Fibroblast of the aortic adventitia (primary cell): Measurements from ENCODE around the gene AHNAK2. TPM values are rescaled to one million over a fixed set of nuclear protein-coding genes. Genes with fewer than 3 reads are reported as not detected.
"Not testable (repeated sequence)": the region's sequence is repeated elsewhere in the genome, so short reads cannot be mapped to it uniquely, and the experiment has no call there.

Experiments
- DNase-seq: peaks from one replicate; pipeline ENCODE4 v3.0.0-alpha.2; 2010; ENCODE audit warnings: low read depth
- H3K4me3 ChIP-seq: 2 replicates; pipeline ENCODE4 v1.5.1; 2011; ENCODE audit warnings: low read depth, mild to moderate bottlenecking, control low read depth, low read length, moderate library complexity
- total RNA-seq: library from RNA; depleted of rRNA; stranded (reverse); fragments of >200 nt; gene quantifications from 2 replicates; pipeline ENCODE4 v1.2.3, GENCODE V29; 2012; ENCODE audit warnings: low replicate concordance
- TF ChIP-seq, protein P1 (sequence below): IDR thresholded peaks from 2 replicates; pipeline ENCODE4 v1.5.1; 2011; ENCODE audit warnings: mild to moderate bottlenecking, low read length, control low read depth, inconsistent platforms; ENCODE audit not compliant: insufficient read depth

AHNAK2 gene
- total RNA-seq, 1 donor, result 164 TPM

DNA sequence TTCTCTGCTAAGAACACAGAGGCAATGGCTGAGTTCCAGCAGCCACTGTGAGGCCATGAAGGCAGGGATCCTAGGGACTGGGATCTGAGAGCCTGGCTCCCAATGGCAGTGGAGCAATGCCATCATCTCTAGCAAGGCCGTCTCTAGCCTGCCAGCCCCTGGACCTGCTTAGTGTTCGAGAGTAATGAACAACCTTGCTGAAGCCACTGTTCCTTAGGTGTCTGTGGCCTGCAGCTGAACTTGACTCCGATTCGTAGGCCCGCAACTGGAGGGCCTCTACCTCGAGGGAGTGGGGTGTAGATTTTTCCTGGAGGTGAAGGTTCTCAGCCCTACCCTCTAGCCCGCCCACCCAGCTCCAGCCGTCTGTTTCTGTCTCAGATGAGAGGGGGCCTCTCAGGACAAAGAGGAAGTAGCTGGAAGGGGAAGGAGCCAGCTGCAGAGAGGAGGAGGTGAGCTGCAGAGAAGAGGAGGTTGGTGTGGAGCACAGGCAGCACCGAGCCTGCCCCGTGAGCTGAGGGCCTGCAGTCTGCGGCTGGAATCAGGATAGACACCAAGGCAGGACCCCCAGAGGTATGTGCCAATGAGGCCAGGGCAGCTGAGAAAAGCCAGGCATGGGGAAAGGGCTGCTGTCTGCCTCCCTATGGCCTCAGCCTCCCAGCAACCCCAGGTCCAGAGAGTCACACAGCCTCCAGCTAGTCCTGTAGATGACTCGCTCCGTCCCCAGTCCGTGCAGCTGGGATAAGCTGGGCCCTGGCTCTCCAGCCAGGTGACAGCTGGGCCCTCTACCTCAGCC, 53.6 kb downstream of the AHNAK2 start, which contains the start of gene PLD4:
Gene PLD4, plus strand, starts transcription at position 459 of the 793 bp plus-strand sequence. CDS start 2,262 bp downstream, outside the sequence.
- H3K4me3 ChIP-seq, result no peak within 1 kb of the TSS
- TF ChIP-seq, protein P1, sequence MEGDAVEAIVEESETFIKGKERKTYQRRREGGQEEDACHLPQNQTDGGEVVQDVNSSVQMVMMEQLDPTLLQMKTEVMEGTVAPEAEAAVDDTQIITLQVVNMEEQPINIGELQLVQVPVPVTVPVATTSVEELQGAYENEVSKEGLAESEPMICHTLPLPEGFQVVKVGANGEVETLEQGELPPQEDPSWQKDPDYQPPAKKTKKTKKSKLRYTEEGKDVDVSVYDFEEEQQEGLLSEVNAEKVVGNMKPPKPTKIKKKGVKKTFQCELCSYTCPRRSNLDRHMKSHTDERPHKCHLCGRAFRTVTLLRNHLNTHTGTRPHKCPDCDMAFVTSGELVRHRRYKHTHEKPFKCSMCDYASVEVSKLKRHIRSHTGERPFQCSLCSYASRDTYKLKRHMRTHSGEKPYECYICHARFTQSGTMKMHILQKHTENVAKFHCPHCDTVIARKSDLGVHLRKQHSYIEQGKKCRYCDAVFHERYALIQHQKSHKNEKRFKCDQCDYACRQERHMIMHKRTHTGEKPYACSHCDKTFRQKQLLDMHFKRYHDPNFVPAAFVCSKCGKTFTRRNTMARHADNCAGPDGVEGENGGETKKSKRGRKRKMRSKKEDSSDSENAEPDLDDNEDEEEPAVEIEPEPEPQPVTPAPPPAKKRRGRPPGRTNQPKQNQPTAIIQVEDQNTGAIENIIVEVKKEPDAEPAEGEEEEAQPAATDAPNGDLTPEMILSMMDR, result no peak

GRCh38 chr14:104923640-104924420, 54.3 kb downstream of the AHNAK2 start:
- no peak for DNase-seq
- TF ChIP-seq, protein P1, result no peak
- no peak overlapping the region for H3K4me3 ChIP-seq

More for the DNA sequence above, 53.6 kb downstream of the AHNAK2 start, which contains the start of gene PLD4:
- DNase-seq, result no peak

GRCh38 chr14:104919993-104920315, 58.2 kb downstream of the AHNAK2 start:
- TF ChIP-seq, protein P1, result no peak
- no peak overlapping the region for H3K4me3 ChIP-seq
- no peak for DNase-seq

DNA sequence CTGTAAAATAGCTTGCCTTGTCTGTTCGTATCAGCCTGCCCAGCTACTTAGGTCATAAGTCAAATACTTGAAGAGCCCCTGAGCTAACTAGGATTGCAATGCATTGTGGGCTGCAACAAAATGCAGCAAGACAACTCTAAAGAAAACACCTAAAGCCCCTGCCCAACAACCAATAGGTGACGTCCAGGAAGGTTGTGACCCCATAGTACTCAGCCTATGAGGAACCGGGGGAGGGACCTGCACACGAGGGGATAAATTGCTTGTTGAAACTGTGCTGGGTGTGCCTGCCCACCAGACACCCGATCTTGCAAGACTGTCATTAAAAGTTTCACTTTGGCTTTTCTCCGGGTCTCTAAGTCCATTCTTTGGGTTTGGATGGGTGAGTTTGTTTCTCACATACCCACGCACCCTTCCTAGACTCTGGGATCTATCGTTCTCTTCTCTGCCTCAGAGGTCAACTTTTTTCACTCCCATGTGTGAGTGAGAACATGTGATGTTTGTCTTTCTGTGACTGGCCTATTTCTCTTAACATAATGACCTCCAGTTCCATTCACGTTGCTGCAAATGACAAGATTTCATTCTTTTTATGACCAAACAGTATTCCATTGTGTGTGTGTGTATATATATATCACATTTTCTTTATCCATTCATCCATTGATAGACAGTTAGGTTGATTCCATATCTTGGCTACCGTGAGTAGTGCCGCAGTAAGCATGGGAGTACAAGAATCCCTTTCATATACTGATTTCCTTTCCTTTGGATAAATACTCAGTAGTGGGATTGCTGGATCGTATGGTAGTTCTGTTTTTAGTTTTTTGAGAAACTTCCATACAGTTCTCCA, 58.8 kb downstream of the AHNAK2 start:
- DNase-seq, H3K4me3 ChIP-seq: not testable (repeated sequence)

DNA sequence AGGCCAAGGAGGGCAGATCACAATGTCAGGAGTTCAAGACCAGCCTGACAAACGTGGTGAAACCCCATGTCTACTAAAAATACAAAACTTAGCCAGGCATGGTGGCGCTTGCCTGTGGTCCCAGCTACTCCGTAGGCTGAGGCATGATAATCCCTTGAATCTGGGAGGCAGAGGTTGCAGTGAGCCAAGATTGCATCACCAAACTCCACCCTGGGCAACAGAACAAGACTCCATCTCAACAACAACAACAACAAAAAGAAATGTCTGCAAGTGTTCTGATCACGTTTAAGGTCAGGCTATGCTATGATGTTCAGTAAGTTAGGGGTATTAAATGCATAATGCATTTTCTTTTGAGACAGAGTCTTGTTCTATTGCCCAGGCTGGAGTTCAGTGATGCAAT, 60.2 kb downstream of the AHNAK2 start:
- no peak overlapping the region for H3K4me3 ChIP-seq
- peak; percentile 13 for DNase-seq
- TF ChIP-seq, protein P1, result no peak

GRCh38 chr14:104917116-104917515, 61.1 kb downstream of the AHNAK2 start:
- no peak overlapping the region for H3K4me3 ChIP-seq
- no peak for DNase-seq
- TF ChIP-seq, protein P1, result no peak

DNA sequence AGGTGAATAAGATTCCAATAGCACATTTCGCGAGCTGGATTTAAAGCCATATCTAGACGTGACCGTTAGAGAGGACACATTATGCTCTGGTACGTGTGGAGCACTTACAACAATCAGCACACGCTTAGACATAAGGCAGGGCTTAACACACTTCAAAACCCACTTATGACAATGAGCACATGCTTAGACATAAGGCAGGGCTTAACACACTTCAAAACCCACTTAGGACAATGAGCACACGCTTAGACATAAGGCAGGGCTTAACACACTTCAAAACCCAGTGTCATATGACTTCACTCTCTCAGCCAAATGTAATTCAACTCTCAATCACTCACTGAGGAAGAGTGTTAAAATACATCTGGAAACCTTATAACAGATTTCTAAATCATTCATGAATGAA, 64.7 kb downstream of the AHNAK2 start:
- TF ChIP-seq, protein P1, result no peak
- H3K4me3 ChIP-seq, result no peak overlapping the region
- no peak for DNase-seq
